IPS-18a (cell line): Measurements from ENCODE around the gene C1QTNF8.
"Not testable (repeated sequence)": the region's sequence is repeated elsewhere in the genome, so short reads cannot be mapped to it uniquely, and the experiment has no call there.

Experiments used
- H3K27ac ChIP-seq: one replicate; pipeline ENCODE4 v1.5.1; 2013; ENCODE audit warnings: low read length
- H3K27me3 ChIP-seq: one replicate; pipeline ENCODE4 v1.6.1; 2013; ENCODE audit warnings: mild to moderate bottlenecking, low read length; ENCODE audit not compliant: control insufficient read depth, insufficient read depth
- H3K36me3 ChIP-seq: one replicate; pipeline ENCODE4 v1.6.1; 2013; ENCODE audit warnings: low read depth, low read length; ENCODE audit not compliant: control insufficient read depth
- H3K4me1 ChIP-seq: one replicate; pipeline ENCODE4 v1.6.1; 2013; ENCODE audit warnings: low read depth, low read length; ENCODE audit not compliant: control insufficient read depth
- H3K4me3 ChIP-seq: one replicate; pipeline ENCODE4 v1.5.1; 2013; ENCODE audit warnings: low read length
- H3K9ac ChIP-seq: one replicate; pipeline ENCODE4 v1.6.1; 2013; ENCODE audit warnings: mild to moderate bottlenecking, low read length, moderate library complexity
- H3K9me3 ChIP-seq: one replicate; pipeline ENCODE4 v1.6.1; 2013; ENCODE audit warnings: low read depth, low read length; ENCODE audit not compliant: control insufficient read depth

Gene C1QTNF8

GRCh38 chr16:1088295-1089170 lies 7.5 kb downstream of the C1QTNF8 start:
- no peaks in the 10 kb centered on the region for H3K9me3 ChIP-seq
- H3K9ac ChIP-seq, result no peak overlapping the region
- no peak overlapping the region for H3K4me3 ChIP-seq
- H3K4me1 ChIP-seq, result no peaks in the 10 kb centered on the region
- H3K36me3 ChIP-seq, result no peaks in the 10 kb centered on the region
- H3K27me3 ChIP-seq, result no peaks in the 10 kb centered on the region
- H3K27ac ChIP-seq, result no peak overlapping the region

DNA sequence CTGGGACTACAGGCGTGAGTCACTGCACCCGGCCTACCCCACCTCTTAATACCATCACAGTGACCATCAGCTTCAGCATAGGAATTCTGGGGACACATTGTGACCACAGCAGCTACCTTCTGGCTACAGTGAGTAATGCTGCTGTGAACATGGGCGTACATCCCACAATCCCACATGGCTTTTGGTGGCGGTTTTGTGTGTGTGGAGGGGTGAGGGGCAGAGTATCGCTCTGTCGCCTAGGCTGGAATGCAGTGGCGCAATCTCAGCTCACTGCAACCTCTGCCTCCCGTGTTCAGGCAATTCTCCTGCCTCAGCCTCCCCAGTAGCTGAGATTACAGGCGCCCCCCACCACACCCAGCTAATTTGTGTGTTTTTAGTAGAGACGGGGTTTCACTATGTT lies 9.6 kb downstream of the C1QTNF8 start:
- not testable (repeated sequence) for H3K4me1 ChIP-seq, H3K4me3 ChIP-seq, H3K27ac ChIP-seq, H3K9me3 ChIP-seq, H3K36me3 ChIP-seq, H3K9ac ChIP-seq, H3K27me3 ChIP-seq

- Histone ChIP-seq H3K9me3 (no peaks in the 10 kb centered on the region), H3K4me1 (no peaks in the 10 kb centered on the region), H3K36me3 (no peaks in the 10 kb centered on the region), H3K4me3 (no peak overlapping the region), H3K9ac (no peak overlapping the region), H3K27ac (no peak overlapping the region), H3K27me3 (no peaks in the 10 kb centered on the region)
These were observed 11.1 kb downstream of the C1QTNF8 start for GRCh38 chr16:1084971-1085370.

DNA sequence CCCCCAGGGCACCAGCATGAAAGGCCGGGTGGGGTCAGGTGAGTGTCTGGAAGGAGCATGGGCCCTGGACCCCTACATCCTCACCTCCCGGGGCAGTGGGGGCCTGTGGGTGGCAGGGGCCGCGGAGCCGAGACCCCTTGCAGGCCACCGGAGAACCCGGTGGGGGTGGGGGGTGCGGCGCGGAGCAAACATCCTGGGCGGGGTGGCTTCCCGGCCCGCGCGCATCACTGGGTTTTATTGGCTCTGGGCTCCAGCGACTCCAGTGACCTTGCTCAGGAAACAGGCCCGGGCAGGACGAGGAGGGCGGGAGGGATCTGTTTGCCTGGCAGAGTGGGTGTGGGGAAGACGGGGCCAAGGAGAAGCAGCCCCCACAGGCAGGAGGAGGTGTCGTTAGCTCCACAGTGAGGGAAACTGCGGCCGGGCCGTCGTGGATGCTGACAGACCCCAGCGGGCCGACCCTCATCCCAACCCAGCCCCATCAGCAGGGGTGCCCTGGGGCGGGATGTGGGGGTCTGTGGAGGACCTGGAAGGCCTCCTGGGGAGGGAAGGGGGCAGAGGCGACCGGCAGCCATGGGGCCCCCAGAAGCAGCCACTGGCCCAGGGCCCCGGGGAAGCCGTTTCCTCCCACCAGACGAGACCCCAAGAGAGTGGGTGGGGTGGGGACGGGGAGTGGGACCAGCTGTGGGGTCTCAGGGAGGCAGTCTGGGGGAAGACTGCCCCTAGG lies 12.9 kb downstream of the C1QTNF8 start:
- H3K27me3 ChIP-seq, result no peaks in the 10 kb centered on the region
- no peak overlapping the region for H3K27ac ChIP-seq
- H3K4me1 ChIP-seq, result no peaks in the 10 kb centered on the region
- no peaks in the 10 kb centered on the region for H3K9me3 ChIP-seq
- H3K36me3 ChIP-seq, result no peaks in the 10 kb centered on the region
- no peak overlapping the region for H3K4me3 ChIP-seq
- H3K9ac ChIP-seq, result no peak overlapping the region

GRCh38 chr16:1082266-1082951 lies 13.6 kb downstream of the C1QTNF8 start:
- no peak overlapping the region for H3K9ac ChIP-seq
- H3K27ac ChIP-seq, result no peak overlapping the region
- no peaks in the 10 kb centered on the region for H3K4me1 ChIP-seq
- no peaks in the 10 kb centered on the region for H3K36me3 ChIP-seq
- H3K27me3 ChIP-seq, result no peaks in the 10 kb centered on the region
- no peaks in the 10 kb centered on the region for H3K9me3 ChIP-seq
- H3K4me3 ChIP-seq, result no peak overlapping the region

DNA sequence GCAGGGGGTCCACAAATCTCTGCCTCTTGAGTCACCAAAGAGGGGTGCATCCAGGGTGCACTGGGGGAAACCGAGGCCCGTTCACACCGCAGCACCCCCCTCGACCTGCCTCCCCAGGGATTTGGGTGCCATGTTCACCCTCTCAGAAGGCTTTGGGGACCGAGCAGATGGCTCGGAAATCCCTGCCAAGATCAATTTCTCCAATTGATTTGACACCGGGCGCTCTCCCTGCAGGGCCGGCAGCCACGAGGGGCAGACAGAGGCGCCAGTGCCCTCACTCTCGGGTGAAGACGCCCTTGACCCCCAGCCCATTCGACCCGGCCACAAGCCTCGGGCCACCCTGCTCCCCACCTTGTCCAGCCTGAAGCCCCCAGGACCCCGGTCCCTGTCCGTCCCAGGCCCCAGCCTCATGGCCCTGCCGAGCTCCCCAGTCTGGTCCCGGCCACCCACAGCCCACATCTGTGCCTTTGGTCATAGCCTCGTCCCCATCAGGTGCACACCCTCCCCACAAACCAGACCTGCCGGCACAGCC lies 14.2 kb downstream of the C1QTNF8 start:
- H3K4me1 ChIP-seq, result no peaks in the 10 kb centered on the region
- H3K4me3 ChIP-seq, result no peak overlapping the region
- no peaks in the 10 kb centered on the region for H3K27me3 ChIP-seq
- no peak overlapping the region for H3K9ac ChIP-seq
- H3K9me3 ChIP-seq, result no peaks in the 10 kb centered on the region
- H3K36me3 ChIP-seq, result no peaks in the 10 kb centered on the region
- H3K27ac ChIP-seq, result no peak overlapping the region

- no peak overlapping the region for H3K4me3 ChIP-seq
- H3K27me3 ChIP-seq, result no peaks in the 10 kb centered on the region
- H3K36me3 ChIP-seq, result no peaks in the 10 kb centered on the region
- H3K9me3 ChIP-seq, result no peaks in the 10 kb centered on the region
- no peak overlapping the region for H3K9ac ChIP-seq
- no peak overlapping the region for H3K27ac ChIP-seq
- H3K4me1 ChIP-seq, result no peaks in the 10 kb centered on the region
These were observed 15.0 kb downstream of the C1QTNF8 start for GRCh38 chr16:1080801-1081733.

GRCh38 chr16:1079786-1080525 lies 16.1 kb downstream of the C1QTNF8 start:
- Histone ChIP-seq H3K4me1 (no peaks in the 10 kb centered on the region), H3K4me3 (no peak overlapping the region), H3K9me3 (no peaks in the 10 kb centered on the region), H3K9ac (no peak overlapping the region), H3K27me3 (no peaks in the 10 kb centered on the region), H3K27ac (no peak overlapping the region), H3K36me3 (no peaks in the 10 kb centered on the region)

- no peak overlapping the region for H3K4me3 ChIP-seq
- H3K27me3 ChIP-seq, result no peaks in the 10 kb centered on the region
- no peaks in the 10 kb centered on the region for H3K9me3 ChIP-seq
- H3K9ac ChIP-seq, result no peak overlapping the region
- H3K4me1 ChIP-seq, result no peaks in the 10 kb centered on the region
- no peak overlapping the region for H3K27ac ChIP-seq
- no peaks in the 10 kb centered on the region for H3K36me3 ChIP-seq
These were observed 16.7 kb downstream of the C1QTNF8 start for GRCh38 chr16:1079341-1079740.

- H3K4me1 ChIP-seq, result no peaks in the 10 kb centered on the region
- H3K9me3 ChIP-seq, result no peaks in the 10 kb centered on the region
- H3K4me3 ChIP-seq, result no peak overlapping the region
- H3K27me3 ChIP-seq, result peaks cover 3% of the 10 kb centered on the region
- no peak overlapping the region for H3K27ac ChIP-seq
- H3K36me3 ChIP-seq, result no peaks in the 10 kb centered on the region
- no peak overlapping the region for H3K9ac ChIP-seq
These were observed 17.4 kb downstream of the C1QTNF8 start for GRCh38 chr16:1078579-1079021.
